ENCODE data around the gene AARS2.

GRCh38 chr6:44269921-44270525 lies 43.1 kb downstream of the AARS2 start, which contains the start of gene TMEM151B:
- no peak for TF ChIP-seq TOE1 (IDR thresholded peaks at IDR 0.05; ENCODE audit: borderline replicate concordance)
- TF ChIP-seq TOE1 (CRISPR knock-in tag; IDR thresholded peaks at IDR 0.05; ENCODE audit: borderline replicate concordance, low read depth) = no peak
- no peak for TF ChIP-seq POLR2A (conservative IDR thresholded peaks at IDR 0.05)
- no peak for TF ChIP-seq SMARCE1 (IDR thresholded peaks at IDR 0.05)
- TF ChIP-seq YBX1 (IDR thresholded peaks at IDR 0.05) = no peak
- TF ChIP-seq CREBBP (IDR thresholded peaks at IDR 0.05; ENCODE audit: low read depth, low read length) = no peak
- no peak for TF ChIP-seq REST (IDR thresholded peaks at IDR 0.05; ENCODE audit: borderline replicate concordance)
- no peak for TF ChIP-seq REST (CRISPR knock-in tag; IDR thresholded peaks at IDR 0.05; ENCODE audit: low read depth)
- TF ChIP-seq TSHZ1 (CRISPR knock-in tag; IDR thresholded peaks at IDR 0.05) = no peak
- TF ChIP-seq ZNF324 (CRISPR knock-in tag; IDR thresholded peaks at IDR 0.05) = no peak
- no peak for TF ChIP-seq ZNF24 (IDR thresholded peaks at IDR 0.05)
- TF ChIP-seq CTCF (IDR thresholded peaks at IDR 0.05 in 2 of 3, conservative IDR thresholded peaks at IDR 0.05 in 1 of 3; ENCODE audit: insufficient read depth in 2 of 3, low read depth in 1 of 3, low read length in 3 of 3) = no peak
- TF ChIP-seq LEF1 (IDR thresholded peaks at IDR 0.05) = no peak
